Mucosa of stomach (tissue), 1 donor: ENCODE measurements around the gene FUT3.

Experiments
- H3K27me3 ChIP-seq: one replicate; pipeline ENCODE4 v1.7.0; 2013; ENCODE audit warnings: mild to moderate bottlenecking, low read length; ENCODE audit not compliant: control insufficient read depth, insufficient read depth
- H3K36me3 ChIP-seq: one replicate; pipeline ENCODE4 v1.7.0; 2013; ENCODE audit warnings: low read length; ENCODE audit not compliant: control insufficient read depth, insufficient read depth
- H3K4me1 ChIP-seq: one replicate; pipeline ENCODE4 v1.7.0; 2013; ENCODE audit warnings: mild to moderate bottlenecking, low read length; ENCODE audit not compliant: control insufficient read depth, insufficient read depth
- H3K4me3 ChIP-seq: one replicate; pipeline ENCODE4 v1.7.0; 2013; ENCODE audit warnings: low read length
- H3K9ac ChIP-seq: one replicate; pipeline ENCODE4 v1.7.0; 2013; ENCODE audit warnings: mild to moderate bottlenecking, low read length, moderate library complexity
- H3K9me3 ChIP-seq: one replicate; pipeline ENCODE4 v1.7.0; 2013; ENCODE audit warnings: mild to moderate bottlenecking, low read length, moderate library complexity; ENCODE audit not compliant: control insufficient read depth
- donor health status: Pancreatic carcinoma.

Gene FUT3

DNA sequence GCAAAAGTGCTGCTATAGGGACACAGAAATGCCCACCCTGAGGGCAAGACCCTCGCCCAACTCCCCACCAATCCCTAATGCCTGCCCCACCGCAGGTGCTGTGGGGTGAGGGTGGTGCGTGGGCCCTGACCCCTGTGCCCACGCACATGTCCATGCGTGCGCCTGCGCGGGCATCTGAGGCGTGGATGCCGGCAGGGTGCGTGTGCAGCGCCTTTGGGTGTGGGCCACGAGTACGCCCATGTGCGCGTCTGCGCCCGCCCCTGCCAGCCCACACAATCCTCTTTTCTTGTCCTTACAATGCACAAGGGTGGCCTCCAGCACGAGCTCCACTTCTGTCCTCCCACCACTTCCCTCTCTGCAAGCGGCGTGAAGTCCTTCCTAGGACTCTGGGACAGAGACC lies 26.1 kb downstream of the FUT3 start:
- Histone ChIP-seq H3K9me3 (no peaks in the 10 kb centered on the region), H3K36me3 (no peaks in the 10 kb centered on the region), H3K9ac (no peak overlapping the region), H3K4me1 (peaks cover 33% of the 10 kb centered on the region), H3K4me3 (no peak overlapping the region), H3K27me3 (peaks cover 8% of the 10 kb centered on the region)

DNA sequence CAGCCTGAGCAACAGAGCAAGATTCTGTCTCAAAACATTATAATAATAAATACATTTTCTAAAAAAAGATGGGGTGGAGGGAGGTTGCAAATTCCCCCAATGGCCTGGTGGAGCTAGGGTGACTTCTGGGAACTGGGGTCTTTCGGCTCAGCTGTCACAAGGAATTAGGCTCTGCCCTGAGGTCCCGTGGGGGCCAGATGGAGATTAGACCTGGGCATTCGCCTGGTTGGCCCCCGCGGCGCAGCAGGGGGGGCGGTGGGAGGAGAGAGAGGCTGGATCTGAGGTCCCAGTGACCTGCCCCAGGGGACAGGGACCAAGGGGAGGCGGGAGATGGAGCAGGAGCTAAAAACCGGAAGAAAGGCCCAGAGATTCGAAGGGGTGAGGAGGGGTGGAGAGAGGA lies 26.5 kb downstream of the FUT3 start:
- Histone ChIP-seq H3K27me3 (peaks cover 8% of the 10 kb centered on the region), H3K4me3 (no peak overlapping the region)

DNA sequence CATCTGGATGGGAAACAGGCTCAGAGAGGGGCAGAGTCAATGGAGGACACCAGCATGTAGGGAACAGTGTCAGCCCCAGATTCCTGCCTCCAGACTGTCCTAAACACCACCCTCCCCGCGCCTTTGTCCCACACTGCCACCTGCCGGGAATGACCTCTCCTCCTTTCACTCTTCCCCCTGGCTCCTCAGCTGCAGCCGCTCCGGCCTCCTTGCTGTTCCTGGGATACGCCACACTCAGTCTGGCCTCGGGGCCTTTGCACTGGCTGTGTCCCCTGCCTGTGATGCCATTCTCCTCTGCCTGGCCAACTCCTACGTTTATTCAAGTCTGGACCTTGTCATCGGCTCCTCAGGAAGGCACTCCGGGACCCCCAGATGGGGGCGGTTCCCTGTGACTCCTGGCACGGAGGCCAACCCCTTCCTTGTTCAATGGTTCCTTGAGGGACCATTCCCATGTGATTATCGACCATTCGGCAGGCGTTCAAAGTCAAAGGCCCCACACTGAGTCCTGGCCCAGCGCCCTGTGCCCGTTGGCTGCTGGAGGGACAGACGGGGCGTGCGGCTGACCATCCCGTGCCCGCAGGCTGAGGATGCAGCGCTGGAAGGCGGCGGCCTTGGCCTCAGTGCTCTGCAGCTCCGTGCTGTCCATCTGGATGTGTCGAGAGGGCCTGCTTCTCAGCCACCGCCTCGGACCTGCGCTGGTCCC lies 27.5 kb downstream of the FUT3 start:
- Histone ChIP-seq H3K9me3 (no peaks in the 10 kb centered on the region), H3K36me3 (no peaks in the 10 kb centered on the region), H3K4me1 (peaks cover 21% of the 10 kb centered on the region), H3K27me3 (peaks cover 5% of the 10 kb centered on the region), H3K4me3 (no peak overlapping the region), H3K9ac (no peak overlapping the region)

More for the DNA sequence above, 26.5 kb downstream of the FUT3 start:
- Histone ChIP-seq H3K9ac (no peak overlapping the region), H3K36me3 (no peaks in the 10 kb centered on the region), H3K4me1 (peaks cover 31% of the 10 kb centered on the region), H3K9me3 (no peaks in the 10 kb centered on the region)

DNA sequence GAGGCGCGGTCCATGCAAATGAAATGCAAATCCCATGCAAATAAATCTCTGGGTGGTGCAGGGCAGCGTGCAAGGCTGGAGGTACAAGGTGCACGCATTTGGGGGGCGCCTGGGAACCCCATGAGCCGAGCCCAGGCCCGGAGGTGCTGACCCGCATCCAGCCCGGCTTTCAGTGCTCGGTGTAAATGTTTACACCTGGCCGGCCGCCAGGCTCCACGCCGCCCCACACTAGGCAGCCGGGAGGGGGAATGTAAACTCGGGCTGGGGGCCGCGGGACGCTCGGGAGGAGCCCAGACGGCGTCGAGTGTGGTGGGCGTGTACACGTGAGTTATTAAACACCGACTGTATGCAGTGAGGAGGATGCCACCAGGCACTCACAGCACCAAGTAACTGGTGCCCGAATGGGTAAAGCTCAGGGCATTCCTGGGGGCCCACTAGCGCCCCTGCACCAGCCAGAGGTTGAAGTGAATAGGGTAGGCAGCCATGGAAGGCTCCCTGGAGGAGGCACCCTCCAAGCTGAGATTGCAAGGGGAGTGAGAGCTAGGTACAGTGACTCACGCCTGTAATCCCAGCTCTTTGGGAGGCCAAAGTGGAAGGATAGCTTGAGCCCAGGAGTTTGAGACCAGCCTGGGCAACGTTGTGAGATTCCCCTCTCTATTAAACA lies 28.9 kb downstream of the FUT3 start:
- Histone ChIP-seq H3K36me3 (no peaks in the 10 kb centered on the region), H3K9me3 (no peaks in the 10 kb centered on the region), H3K4me3 (no peak overlapping the region), H3K9ac (no peak overlapping the region), H3K27me3 (no peaks in the 10 kb centered on the region), H3K4me1 (peaks cover 12% of the 10 kb centered on the region)

DNA sequence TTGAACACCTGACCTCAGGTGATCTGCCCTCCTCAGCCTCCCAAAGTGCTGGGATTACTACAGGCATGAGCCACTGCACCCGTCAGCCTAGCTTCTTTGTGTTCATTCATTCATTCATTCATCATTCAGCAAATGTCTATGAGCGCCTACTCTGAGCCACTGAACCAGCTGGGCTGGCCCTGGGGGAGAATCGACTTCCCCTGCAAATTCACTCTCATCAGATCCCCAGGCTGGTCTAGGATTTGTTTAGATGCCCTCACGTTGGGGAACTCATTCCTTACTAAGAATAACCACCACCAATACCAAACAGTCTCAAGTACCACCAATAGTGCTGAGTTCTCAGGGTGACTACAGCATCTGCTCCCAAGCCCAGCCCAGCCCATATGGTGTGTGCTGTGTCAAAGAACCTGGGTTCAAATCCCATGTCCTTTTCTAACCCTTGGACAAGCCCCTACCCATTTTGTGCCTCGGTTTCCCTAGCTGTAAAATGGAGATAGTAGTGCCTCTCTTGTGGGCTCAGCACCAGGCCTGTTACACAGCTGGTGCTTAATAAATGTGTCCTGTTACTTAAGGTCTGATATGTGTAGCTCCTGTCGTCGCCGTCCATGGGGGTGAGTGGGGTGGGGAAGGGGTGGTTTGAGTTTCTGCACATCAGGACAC lies 29.6 kb downstream of the FUT3 start:
- H3K4me3 ChIP-seq = no peak overlapping the region
- H3K9ac ChIP-seq = no peak overlapping the region
- H3K4me1 ChIP-seq = peaks cover 6% of the 10 kb centered on the region
- no peaks in the 10 kb centered on the region for H3K36me3 ChIP-seq
- no peaks in the 10 kb centered on the region for H3K27me3 ChIP-seq
- no peaks in the 10 kb centered on the region for H3K9me3 ChIP-seq

DNA sequence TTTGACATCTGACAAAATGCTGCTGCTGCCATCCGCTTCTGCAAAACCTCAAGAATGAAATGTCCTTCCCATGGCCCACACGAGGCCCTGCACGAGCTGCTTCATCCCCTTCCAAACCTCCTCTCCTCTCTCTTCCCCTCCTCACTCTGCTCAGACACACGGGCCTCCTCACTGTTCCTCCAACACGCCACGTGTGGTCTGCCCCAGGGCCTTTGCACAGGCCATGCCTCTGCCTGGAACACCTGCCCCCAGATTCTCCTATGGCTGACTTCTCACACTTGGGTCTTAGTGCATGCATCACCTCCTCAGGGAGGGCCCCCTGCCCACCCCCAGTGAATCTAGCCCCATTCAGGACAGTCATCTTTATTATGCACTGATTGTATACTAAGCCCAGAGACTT lies 30.5 kb downstream of the FUT3 start:
- Histone ChIP-seq H3K36me3 (no peaks in the 10 kb centered on the region), H3K9ac (no peak overlapping the region), H3K4me3 (no peak overlapping the region), H3K9me3 (no peaks in the 10 kb centered on the region), H3K27me3 (no peaks in the 10 kb centered on the region), H3K4me1 (peaks cover 6% of the 10 kb centered on the region)

DNA sequence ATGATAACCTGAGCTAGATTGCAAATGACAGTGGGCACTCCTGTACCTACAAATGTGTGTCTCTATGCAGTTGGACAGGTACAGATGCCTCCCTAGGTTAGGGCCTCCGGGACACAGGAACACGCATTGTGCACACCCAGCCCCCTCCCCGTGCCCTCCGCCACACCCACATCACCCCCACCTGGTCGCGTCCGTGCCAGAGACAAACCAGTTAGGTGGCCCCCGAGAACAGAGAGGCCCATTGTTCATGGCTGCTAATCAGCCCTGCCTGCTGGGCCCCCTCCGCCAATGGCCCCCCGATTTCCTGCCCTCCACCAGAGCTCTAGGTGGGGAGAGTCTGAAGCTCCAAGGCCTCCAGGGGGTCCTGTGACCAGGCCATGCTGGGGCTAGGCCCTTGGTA lies 32.7 kb downstream of the FUT3 start:
- no peaks in the 10 kb centered on the region for H3K27me3 ChIP-seq
- H3K4me1 ChIP-seq = peaks cover 6% of the 10 kb centered on the region
- no peak overlapping the region for H3K4me3 ChIP-seq
- H3K9ac ChIP-seq = no peak overlapping the region
- H3K9me3 ChIP-seq = no peaks in the 10 kb centered on the region
- no peaks in the 10 kb centered on the region for H3K36me3 ChIP-seq

DNA sequence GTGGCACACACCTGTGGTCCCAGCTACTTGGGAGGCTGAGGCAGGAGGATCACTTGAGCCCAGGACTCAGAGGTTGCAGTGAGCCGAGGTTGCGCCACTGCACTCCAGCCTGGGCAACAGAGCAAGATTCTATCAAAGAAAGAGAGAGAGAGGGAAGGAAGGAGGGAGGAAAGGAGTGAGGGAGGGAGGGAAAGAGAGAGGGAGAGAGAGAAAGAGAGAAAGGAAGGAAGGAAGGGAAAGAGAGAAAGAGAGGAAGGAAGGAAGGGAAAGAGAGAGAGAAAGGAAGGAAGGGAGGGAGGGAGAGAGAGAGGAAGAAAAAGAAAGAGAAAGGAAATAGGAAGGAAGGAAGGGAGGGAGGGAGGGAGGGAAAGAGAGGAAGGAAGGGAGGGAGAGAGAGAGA lies 34.0 kb downstream of the FUT3 start:
- no peaks in the 10 kb centered on the region for H3K36me3 ChIP-seq
- H3K27me3 ChIP-seq = no peaks in the 10 kb centered on the region
- H3K4me3 ChIP-seq = no peak overlapping the region
- H3K9me3 ChIP-seq = no peaks in the 10 kb centered on the region
- H3K4me1 ChIP-seq = peaks cover 4% of the 10 kb centered on the region
- no peak overlapping the region for H3K9ac ChIP-seq

DNA sequence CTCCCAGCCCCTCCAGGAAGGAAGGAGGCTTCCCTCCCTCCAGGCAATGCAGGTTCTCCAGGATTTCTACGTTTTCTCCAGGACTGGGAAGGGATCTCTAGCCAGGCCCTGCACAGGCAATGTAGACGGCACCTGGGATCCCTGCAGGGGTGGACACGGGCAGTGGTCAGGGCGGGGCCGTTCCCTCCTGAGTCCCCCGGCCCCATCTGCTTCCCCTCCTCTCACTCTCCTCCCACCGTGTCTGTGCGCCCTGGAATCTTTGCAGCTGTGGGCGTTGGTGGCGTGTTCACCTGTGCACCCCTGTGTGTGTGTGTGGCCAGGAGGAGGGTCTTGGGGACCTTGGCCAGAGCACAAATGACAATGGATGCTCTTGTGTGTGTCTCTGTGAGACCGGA lies 36.4 kb downstream of the FUT3 start:
- Histone ChIP-seq H3K36me3 (no peaks in the 10 kb centered on the region), H3K27me3 (no peaks in the 10 kb centered on the region), H3K9ac (no peak overlapping the region), H3K4me1 (no peaks in the 10 kb centered on the region), H3K9me3 (no peaks in the 10 kb centered on the region), H3K4me3 (no peak overlapping the region)

DNA sequence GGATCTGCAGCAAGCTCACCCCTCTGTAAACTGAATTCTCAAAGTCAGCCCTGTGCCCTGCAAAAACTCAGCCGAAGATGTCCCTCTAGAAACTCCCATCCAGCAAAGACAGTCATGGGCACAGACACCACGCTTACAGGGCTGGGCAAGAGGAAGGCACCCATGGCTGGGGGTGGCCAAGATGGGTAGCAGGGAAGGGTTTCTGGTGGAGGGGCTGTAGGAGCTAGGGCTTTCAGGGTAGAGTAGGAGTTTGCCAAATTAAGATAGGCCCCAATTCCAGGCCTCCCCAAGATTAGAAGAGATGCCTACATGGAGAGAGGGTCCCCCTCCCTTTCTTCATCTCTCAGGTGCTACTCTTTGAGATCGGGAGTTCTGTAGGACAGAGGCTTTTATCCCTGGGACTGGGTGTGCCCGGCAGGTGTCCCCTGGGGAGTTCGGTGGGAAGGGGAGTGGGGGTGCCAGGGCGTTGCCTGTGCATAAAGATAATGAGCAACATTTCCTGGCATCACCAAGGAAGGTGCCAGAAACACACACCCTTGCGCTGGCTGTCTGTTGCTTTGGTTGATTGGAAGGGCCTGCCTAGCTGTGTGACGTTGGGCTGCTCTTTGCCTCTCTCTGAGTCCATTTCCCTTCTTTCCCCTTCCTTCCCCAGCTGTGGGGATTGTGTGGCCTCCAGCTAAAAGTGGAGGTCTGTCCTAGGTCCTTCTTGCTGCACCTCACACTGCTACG lies 37.0 kb downstream of the FUT3 start:
- Histone ChIP-seq H3K4me1 (no peaks in the 10 kb centered on the region), H3K36me3 (no peaks in the 10 kb centered on the region), H3K4me3 (no peak overlapping the region), H3K9me3 (no peaks in the 10 kb centered on the region), H3K27me3 (no peaks in the 10 kb centered on the region), H3K9ac (no peak overlapping the region)

DNA sequence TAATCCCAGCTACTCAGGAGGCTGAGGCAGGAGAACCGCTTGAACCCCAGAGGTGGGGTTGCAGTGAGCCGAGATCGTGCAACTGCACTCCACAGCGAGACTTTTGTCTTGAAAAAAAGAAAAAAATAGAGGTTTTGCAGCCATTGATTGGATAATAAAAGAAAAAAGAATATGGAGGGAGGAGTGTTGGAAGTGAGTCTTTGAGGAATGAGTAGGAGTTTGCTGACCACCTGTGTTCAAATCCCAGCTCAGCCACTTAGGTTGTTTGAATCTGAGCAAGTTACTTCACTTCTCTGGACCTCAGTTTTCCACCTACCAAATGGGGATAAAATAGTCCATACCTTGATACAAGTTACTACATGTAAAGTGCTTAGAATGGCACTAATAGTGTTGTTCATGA lies 40.1 kb downstream of the FUT3 start:
- Histone ChIP-seq H3K27me3 (peaks cover under 1% of the 10 kb centered on the region), H3K36me3 (no peaks in the 10 kb centered on the region), H3K4me3 (no peak overlapping the region), H3K9ac (no peak overlapping the region), H3K4me1 (no peaks in the 10 kb centered on the region), H3K9me3 (no peaks in the 10 kb centered on the region)

DNA sequence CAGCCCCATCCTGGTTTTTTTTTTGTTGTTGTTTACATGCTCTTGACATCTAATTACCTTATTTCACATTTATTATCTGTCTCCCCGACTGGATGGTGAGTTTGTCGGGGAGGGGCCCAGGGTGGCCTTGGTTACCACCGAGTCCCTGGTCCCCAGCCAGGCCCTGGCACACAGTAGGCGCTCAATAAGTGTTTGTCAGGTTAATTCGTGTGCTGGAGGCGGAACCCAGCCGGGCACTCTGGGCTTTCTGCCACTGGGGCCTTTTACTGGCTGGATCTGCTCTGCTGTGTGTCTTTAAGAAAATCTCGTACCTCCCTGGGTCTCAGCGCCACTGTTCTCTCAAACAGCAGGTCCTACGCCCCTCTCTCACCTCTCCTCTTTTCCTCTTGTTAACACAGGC lies 41.8 kb downstream of the FUT3 start:
- Histone ChIP-seq H3K36me3 (no peaks in the 10 kb centered on the region), H3K9me3 (no peaks in the 10 kb centered on the region), H3K9ac (no peak overlapping the region), H3K4me3 (no peak overlapping the region), H3K4me1 (peaks cover 2% of the 10 kb centered on the region), H3K27me3 (peaks cover 11% of the 10 kb centered on the region)
